ENCODE results near the gene KCNJ11. TPM values are rescaled to one million over a fixed set of nuclear protein-coding genes. Genes with fewer than 3 reads are reported as not detected.
"Not testable (repeated sequence)": the region's sequence is repeated elsewhere in the genome, so short reads cannot be mapped to it uniquely, and the experiment has no call there.

KCNJ11 gene
- total RNA-seq, 1 donor: not detected

- DNase-seq (ENCODE audit: low read depth): no peak
- no peak overlapping the region for H3K4me3 ChIP-seq (ENCODE audit: low read depth, low read length)
- TF ChIP-seq CTCF (IDR thresholded peaks at IDR 0.05; ENCODE audit: insufficient read depth, low read depth, low read length): no peak
Measured at GRCh38 chr11:17428261-17428660, 39.8 kb upstream of the KCNJ11 start.

GRCh38 chr11:17426233-17426632 is 37.8 kb upstream of the KCNJ11 start:
- H3K4me3 ChIP-seq (ENCODE audit: low read depth, low read length); DNase-seq (ENCODE audit: low read depth): not testable (repeated sequence)

GRCh38 chr11:17423533-17424310 is 35.3 kb upstream of the KCNJ11 start:
- TF ChIP-seq CTCF (IDR thresholded peaks at IDR 0.05; ENCODE audit: insufficient read depth, low read depth, low read length): no peak
- DNase-seq (ENCODE audit: low read depth): no peak
- no peak overlapping the region for H3K4me3 ChIP-seq (ENCODE audit: low read depth, low read length)

GRCh38 chr11:17421781-17422180 is 33.3 kb upstream of the KCNJ11 start:
- TF ChIP-seq CTCF (IDR thresholded peaks at IDR 0.05; ENCODE audit: insufficient read depth, low read depth, low read length): no peak
- H3K4me3 ChIP-seq (ENCODE audit: low read depth, low read length): no peak overlapping the region
- no peak for DNase-seq (ENCODE audit: low read depth)

- peak; percentile 8 for DNase-seq (ENCODE audit: low read depth)
- TF ChIP-seq CTCF (IDR thresholded peaks at IDR 0.05; ENCODE audit: insufficient read depth, low read depth, low read length): no peak
- H3K4me3 ChIP-seq (ENCODE audit: low read depth, low read length): no peak overlapping the region
Measured at GRCh38 chr11:17418444-17419081, 30.1 kb upstream of the KCNJ11 start.

- H3K4me3 ChIP-seq (ENCODE audit: low read depth, low read length): no peak overlapping the region
- TF ChIP-seq CTCF (IDR thresholded peaks at IDR 0.05; ENCODE audit: insufficient read depth, low read depth, low read length): no peak
- no peak for DNase-seq (ENCODE audit: low read depth)
Measured at GRCh38 chr11:17416492-17416891, 28.0 kb upstream of the KCNJ11 start.

- DNase-seq (ENCODE audit: low read depth): no peak
- no peak overlapping the region for H3K4me3 ChIP-seq (ENCODE audit: low read depth, low read length)
- TF ChIP-seq CTCF (IDR thresholded peaks at IDR 0.05; ENCODE audit: insufficient read depth, low read depth, low read length): no peak
Measured at GRCh38 chr11:17415523-17416104, 27.2 kb upstream of the KCNJ11 start.
